Amniotic stem cell (primary cell): ENCODE results near the gene EEF1G.
A peak's percentile ranks its signal among the peaks of the same experiment; 100 is the strongest.
"Not testable (repeated sequence)": the region's sequence is repeated elsewhere in the genome, so short reads cannot be mapped to it uniquely, and the experiment has no call there.

ENCODE experiments used
- DNase-seq: peaks from one replicate; lab custom pipeline; 2025; lab: John Stamatoyannopoulos, UW

The EEF1G gene

GRCh38 chr11:62603072-62603408 lies 29.3 kb upstream of the EEF1G start:
- no peak for DNase-seq

GRCh38 chr11:62602141-62603071 lies 28.7 kb upstream of the EEF1G start:
- no peak for DNase-seq

- DNase-seq: peak; percentile 98
Measured at GRCh38 chr11:62601372-62602140, 27.9 kb upstream of the EEF1G start, which contains the start of gene MTA2. Gene MTA2 (minus strand): TSS chr11:62601865. CDS start chr11:62601450, 415 bp downstream.

GRCh38 chr11:62601122-62601371 lies 27.4 kb upstream of the EEF1G start:
- DNase-seq: no peak

- DNase-seq: no peak
Measured at GRCh38 chr11:62600367-62601121, 26.9 kb upstream of the EEF1G start.

- no peak for DNase-seq
Measured at GRCh38 chr11:62599901-62600300, 26.2 kb upstream of the EEF1G start.

GRCh38 chr11:62599069-62599696 lies 25.5 kb upstream of the EEF1G start:
- DNase-seq: peak; percentile 89

GRCh38 chr11:62595124-62595523 lies 21.4 kb upstream of the EEF1G start:
- no peak for DNase-seq

GRCh38 chr11:62593434-62594044 lies 19.8 kb upstream of the EEF1G start:
- DNase-seq: no peak

- no peak for DNase-seq
Measured at GRCh38 chr11:62592989-62593421, 19.3 kb upstream of the EEF1G start.

GRCh38 chr11:62592146-62592815 lies 18.6 kb upstream of the EEF1G start:
- no peak for DNase-seq

GRCh38 chr11:62591448-62592145 lies 17.9 kb upstream of the EEF1G start, which contains the start of gene TUT1:
Gene TUT1 (minus strand): TSS chr11:62591523. CDS start chr11:62591485, 38 bp downstream.
- DNase-seq: peak; percentile 98

- no peak for DNase-seq
Measured at GRCh38 chr11:62588966-62589637, 15.4 kb upstream of the EEF1G start.

GRCh38 chr11:62585356-62585755 lies 11.7 kb upstream of the EEF1G start:
- not testable (repeated sequence) for DNase-seq

- not testable (repeated sequence) for DNase-seq
Measured at GRCh38 chr11:62581735-62582134, 8.0 kb upstream of the EEF1G start.

GRCh38 chr11:62580959-62581715 lies 7.4 kb upstream of the EEF1G start:
- DNase-seq: no peak

GRCh38 chr11:62579252-62579651 lies 5.6 kb upstream of the EEF1G start:
- no peak for DNase-seq

- no peak for DNase-seq
Measured at GRCh38 chr11:62578541-62578940, 4.8 kb upstream of the EEF1G start.
